Choroid plexus epithelial cell (primary cell): ENCODE data around the gene NCBP3.

Experiments
- DNase-seq: peaks from one replicate; pipeline ENCODE4 v3.0.0-alpha.2; 2010; ENCODE audit warnings: low read depth
- H3K4me3 ChIP-seq: 2 replicates; pipeline ENCODE4 v1.5.1; 2011; ENCODE audit warnings: low read depth, mild to moderate bottlenecking, control low read depth, low read length, moderate library complexity
- TF ChIP-seq, protein P1 (sequence below): conservative IDR thresholded peaks from 2 replicates; pipeline ENCODE4 v1.5.1; 2011; ENCODE audit warnings: low read depth, mild to moderate bottlenecking, control low read depth, inconsistent platforms, low read length, moderate library complexity

NCBP3 gene

DNA sequence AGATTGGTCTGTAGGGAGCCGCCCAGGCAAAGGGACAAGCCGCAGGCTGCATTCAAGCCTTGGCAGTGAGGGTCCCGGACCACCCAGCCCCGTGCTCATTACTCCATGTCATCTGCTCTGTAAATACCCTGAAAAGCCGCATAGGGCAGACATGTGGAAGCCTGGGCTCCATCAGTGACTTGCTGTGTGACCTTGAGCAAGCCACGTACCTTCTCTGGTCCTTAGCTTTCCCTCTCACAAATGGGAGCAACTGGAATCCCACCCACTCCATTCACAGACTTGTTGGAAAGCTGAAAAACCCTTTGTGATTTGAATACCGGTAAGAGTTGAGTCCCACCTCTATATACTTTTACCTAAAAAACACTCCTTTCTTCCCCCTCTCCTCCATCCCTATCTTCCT, 34.9 kb upstream of the NCBP3 start:
- TF ChIP-seq, protein P1, sequence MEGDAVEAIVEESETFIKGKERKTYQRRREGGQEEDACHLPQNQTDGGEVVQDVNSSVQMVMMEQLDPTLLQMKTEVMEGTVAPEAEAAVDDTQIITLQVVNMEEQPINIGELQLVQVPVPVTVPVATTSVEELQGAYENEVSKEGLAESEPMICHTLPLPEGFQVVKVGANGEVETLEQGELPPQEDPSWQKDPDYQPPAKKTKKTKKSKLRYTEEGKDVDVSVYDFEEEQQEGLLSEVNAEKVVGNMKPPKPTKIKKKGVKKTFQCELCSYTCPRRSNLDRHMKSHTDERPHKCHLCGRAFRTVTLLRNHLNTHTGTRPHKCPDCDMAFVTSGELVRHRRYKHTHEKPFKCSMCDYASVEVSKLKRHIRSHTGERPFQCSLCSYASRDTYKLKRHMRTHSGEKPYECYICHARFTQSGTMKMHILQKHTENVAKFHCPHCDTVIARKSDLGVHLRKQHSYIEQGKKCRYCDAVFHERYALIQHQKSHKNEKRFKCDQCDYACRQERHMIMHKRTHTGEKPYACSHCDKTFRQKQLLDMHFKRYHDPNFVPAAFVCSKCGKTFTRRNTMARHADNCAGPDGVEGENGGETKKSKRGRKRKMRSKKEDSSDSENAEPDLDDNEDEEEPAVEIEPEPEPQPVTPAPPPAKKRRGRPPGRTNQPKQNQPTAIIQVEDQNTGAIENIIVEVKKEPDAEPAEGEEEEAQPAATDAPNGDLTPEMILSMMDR, result no peak
- no peak for DNase-seq
- no peak overlapping the region for H3K4me3 ChIP-seq

- no peak overlapping the region for H3K4me3 ChIP-seq
- DNase-seq, result no peak
- TF ChIP-seq, protein P1, result no peak
Measured at GRCh38 chr17:3879591-3880417, 33.8 kb upstream of the NCBP3 start.

- TF ChIP-seq, protein P1, result peak; percentile 33
- peak; percentile 68 for DNase-seq
- no peak overlapping the region for H3K4me3 ChIP-seq
Measured at GRCh38 chr17:3879186-3879585, 33.1 kb upstream of the NCBP3 start.

GRCh38 chr17:3877220-3877619, 31.2 kb upstream of the NCBP3 start:
- DNase-seq, result no peak
- no peak overlapping the region for H3K4me3 ChIP-seq
- TF ChIP-seq, protein P1, result no peak

- no peak overlapping the region for H3K4me3 ChIP-seq
- no peak for DNase-seq
- TF ChIP-seq, protein P1, result no peak
Measured at GRCh38 chr17:3875317-3875716, 29.3 kb upstream of the NCBP3 start.

DNA sequence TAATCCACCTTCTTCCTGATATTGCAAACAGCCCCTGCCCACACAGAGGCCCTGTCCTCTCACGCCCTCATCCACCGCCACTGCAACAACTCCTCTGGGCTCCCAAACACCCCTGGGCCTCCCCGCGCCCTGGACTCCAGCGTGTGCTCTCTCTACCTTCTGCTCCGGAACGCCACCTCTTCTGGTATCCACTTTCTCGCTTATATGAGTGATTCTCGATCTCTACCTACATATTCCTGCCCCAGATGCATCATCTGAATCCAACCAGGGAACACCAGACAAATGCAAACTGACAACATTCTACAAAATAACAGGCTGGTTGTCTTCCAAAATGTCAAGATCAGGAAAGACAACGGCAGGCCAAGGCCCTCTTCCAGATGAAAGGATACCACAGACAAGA, 27.8 kb upstream of the NCBP3 start:
- no peak for DNase-seq
- no peak overlapping the region for H3K4me3 ChIP-seq
- TF ChIP-seq, protein P1, result no peak

DNA sequence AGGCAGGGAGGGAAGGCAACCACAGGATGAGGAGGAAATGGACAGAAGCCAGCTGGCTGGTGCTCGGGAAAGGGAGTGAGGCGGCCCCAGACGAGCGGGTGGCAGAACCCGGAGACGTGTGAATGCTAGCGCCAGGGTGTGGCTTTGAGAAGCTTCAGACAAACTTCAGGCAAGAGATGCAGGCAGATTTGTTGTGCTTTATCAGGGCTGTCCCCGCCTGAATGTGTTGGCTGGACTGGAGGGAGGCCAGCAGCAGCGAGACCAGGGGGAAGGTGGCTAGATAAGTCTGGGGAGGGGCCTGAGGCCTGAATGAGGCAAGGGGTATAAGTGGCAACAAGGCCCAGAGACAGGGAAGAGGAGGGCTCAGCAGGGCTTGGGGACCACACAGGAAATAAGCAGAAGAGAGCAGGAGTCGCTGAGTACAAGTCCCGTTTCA, 24.8 kb upstream of the NCBP3 start:
- peak overlapping the region; percentile 7 for H3K4me3 ChIP-seq
- TF ChIP-seq, protein P1, result no peak
- DNase-seq, result peak; percentile 27
